ENCODE data around the gene TOMM40L. TPM values are rescaled to one million over a fixed set of nuclear protein-coding genes. Genes with fewer than 3 reads are reported as not detected.

Gene TOMM40L
- total and polyA plus RNA-seq, 2 experiments from 2014 or later, result 12.5 to 13.6 TPM

DNA sequence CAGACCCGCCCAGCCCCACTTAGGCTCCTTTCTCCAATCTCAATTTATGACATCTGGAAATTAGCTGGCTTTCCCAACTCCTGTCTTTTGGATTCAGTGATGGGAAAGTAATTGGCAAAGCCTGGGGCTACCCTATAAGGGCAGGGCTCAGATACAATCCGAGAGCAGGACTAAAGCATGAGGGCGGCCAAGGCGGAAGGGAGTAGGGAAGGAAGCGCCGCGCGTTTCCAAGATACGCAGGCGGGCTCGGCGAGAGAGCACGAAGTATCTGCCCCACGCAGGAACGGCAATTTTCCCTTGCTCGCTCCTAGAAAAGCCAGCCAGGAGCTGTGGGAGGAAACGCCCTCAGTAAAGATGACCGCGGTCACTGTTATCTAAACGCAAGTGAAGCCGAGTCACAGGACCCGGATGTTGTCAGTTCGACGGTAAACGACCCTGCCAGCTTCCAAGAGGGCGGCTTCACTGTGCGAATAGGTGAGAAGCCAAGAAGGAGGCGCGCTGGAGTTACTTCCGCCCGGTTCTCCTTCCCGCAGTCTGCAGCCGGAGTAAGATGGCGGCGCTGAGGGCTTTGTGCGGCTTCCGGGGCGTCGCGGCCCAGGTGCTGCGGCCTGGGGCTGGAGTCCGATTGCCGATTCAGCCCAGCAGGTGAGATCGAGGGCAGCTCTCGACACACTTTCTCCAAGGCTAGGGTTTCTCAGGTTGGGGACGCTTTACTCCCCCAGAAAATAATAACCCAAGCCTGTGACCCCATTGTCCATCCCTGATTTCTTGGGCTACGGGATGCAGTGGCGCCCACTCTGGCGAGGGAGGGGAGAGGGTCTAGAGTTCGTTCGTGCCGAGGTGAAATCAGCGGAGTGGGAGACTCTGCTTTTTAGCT, 23.8 kb upstream of the TOMM40L start, which contains the start of gene NDUFS2:
Gene NDUFS2 (plus strand): TSS at position 532 of the 877 bp plus-strand sequence. CDS start 19 bp downstream, at position 551.
- Histone ChIP-seq H3K9me3 (ENCODE audit: low read depth) (no peaks in the 10 kb centered on the region), H3K27ac (peak within 1 kb of the TSS; percentile 92), H3K36me3 (peaks cover 16% of the 10 kb centered on the region), H3K4me1 (ENCODE audit: low read depth) (peaks cover 18% of the 10 kb centered on the region), H3K4me3 (peak within 1 kb of the TSS; percentile 73), H3K27me3 (no peaks in the 10 kb centered on the region)
- peak; percentile 100 for DNase-seq (ENCODE audit: low read depth in 1 of 2, low spot score in 1 of 2)
- TF ChIP-seq CTCF (IDR thresholded peaks at IDR 0.05; ENCODE audit: low read depth, low read length), result peak; percentile 30

- Histone ChIP-seq H3K4me3 (no peak overlapping the region), H3K36me3 (peaks cover 46% of the 10 kb centered on the region), H3K27me3 (no peaks in the 10 kb centered on the region), H3K27ac (no peak overlapping the region), H3K9me3 (ENCODE audit: low read depth) (no peaks in the 10 kb centered on the region), H3K4me1 (ENCODE audit: low read depth) (no peaks in the 10 kb centered on the region)
- peak in 1 of 2 donors; percentile 76 for DNase-seq (ENCODE audit: low read depth in 1 of 2, low spot score in 1 of 2)
- TF ChIP-seq CTCF (IDR thresholded peaks at IDR 0.05; ENCODE audit: low read depth, low read length), result no peak
These were observed 19.3 kb upstream of the TOMM40L start for GRCh38 chr1:161206411-161207140.

DNA sequence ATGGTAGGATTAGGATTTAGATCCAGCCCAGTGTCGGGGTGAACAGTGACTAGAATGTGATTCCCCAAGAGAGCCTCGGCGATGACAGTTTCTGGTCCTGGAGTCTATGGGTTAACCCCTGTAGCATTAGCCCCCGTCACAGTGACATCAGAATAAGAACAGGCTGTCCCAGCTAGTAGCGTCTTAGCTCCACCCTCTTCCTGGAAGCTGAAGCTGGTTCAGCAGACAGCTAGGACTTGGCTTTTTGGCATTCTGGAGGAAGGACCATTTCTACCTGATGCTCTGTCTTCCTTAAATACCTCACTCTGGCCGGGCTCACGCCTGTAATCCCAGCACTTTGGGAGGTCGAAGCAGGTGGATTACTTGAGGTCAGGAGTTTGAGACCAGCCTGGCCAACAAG, 18.7 kb upstream of the TOMM40L start:
- H3K27me3 ChIP-seq, result no peaks in the 10 kb centered on the region
- peak in 1 of 2 donors; percentile 90 for DNase-seq (ENCODE audit: low read depth in 1 of 2, low spot score in 1 of 2)
- no peaks in the 10 kb centered on the region for H3K4me1 ChIP-seq (ENCODE audit: low read depth)
- no peak overlapping the region for H3K4me3 ChIP-seq
- TF ChIP-seq CTCF (IDR thresholded peaks at IDR 0.05; ENCODE audit: low read depth, low read length), result no peak
- peaks cover 50% of the 10 kb centered on the region for H3K36me3 ChIP-seq
- H3K27ac ChIP-seq, result no peak overlapping the region
- H3K9me3 ChIP-seq (ENCODE audit: low read depth), result no peaks in the 10 kb centered on the region

- peak; percentile 96 for TF ChIP-seq CTCF (IDR thresholded peaks at IDR 0.05; ENCODE audit: low read depth, low read length)
- peaks cover 58% of the 10 kb centered on the region for H3K36me3 ChIP-seq
- H3K9me3 ChIP-seq (ENCODE audit: low read depth), result no peaks in the 10 kb centered on the region
- no peak overlapping the region for H3K4me3 ChIP-seq
- no peaks in the 10 kb centered on the region for H3K4me1 ChIP-seq (ENCODE audit: low read depth)
- H3K27me3 ChIP-seq, result no peaks in the 10 kb centered on the region
- DNase-seq (ENCODE audit: low read depth in 1 of 2, low spot score in 1 of 2), result peak; percentile 77 to 89
- H3K27ac ChIP-seq, result no peak overlapping the region
These were observed 16.0 kb upstream of the TOMM40L start for GRCh38 chr1:161209790-161210409.

DNA sequence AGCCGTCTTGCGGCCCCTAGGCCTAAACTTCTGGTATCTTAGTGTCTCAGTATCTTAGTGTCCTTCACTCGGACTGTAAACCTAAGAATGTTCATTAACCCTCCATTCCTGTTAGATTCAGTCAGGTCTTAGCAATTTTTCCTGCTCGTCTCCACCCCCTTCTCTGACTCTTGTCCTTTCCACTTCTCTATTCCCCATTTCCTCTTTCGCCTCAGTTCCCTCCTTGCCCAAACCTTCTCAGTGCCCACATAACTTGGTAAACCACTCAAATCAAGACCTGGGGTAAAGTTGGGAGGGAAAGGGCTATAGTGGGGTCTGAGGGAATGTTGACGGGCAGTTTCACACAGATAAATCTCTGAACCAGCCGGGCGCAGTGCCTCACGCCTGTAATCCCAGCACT, 11.5 kb upstream of the TOMM40L start:
- peaks cover 6% of the 10 kb centered on the region for H3K4me1 ChIP-seq (ENCODE audit: low read depth)
- H3K9me3 ChIP-seq (ENCODE audit: low read depth), result no peaks in the 10 kb centered on the region
- TF ChIP-seq CTCF (IDR thresholded peaks at IDR 0.05; ENCODE audit: low read depth, low read length), result no peak
- H3K27me3 ChIP-seq, result no peaks in the 10 kb centered on the region
- no peak overlapping the region for H3K27ac ChIP-seq
- peaks cover 34% of the 10 kb centered on the region for H3K36me3 ChIP-seq
- H3K4me3 ChIP-seq, result no peak overlapping the region
- DNase-seq (ENCODE audit: low read depth in 1 of 2, low spot score in 1 of 2), result no peak
